OCI-LY1 (cell line): ENCODE measurements around the gene DOCK1.

Experiments
- H2AFZ ChIP-seq: fragments of 200-600 bp; sonication (generic), shearing (Covaris generic); 2 replicates; pipeline ENCODE4 v1.6.0; 2014; ENCODE audit warnings: antibody characterized with exemption, mild to moderate bottlenecking, low read length
- H3F3A ChIP-seq: fragments of 200-600 bp; sonication (generic), shearing (Covaris generic); 2 replicates; pipeline ENCODE4 v1.6.0; 2014; ENCODE audit warnings: mild to moderate bottlenecking, antibody characterized with exemption, low read length, moderate library complexity; ENCODE audit not compliant: insufficient read depth
- H3K27ac ChIP-seq: fragments of 200-600 bp; sonication (generic); 2 replicates; pipeline ENCODE4 v1.5.1; 2014; ENCODE audit warnings: low read length, mixed run types, mild to moderate bottlenecking, low read depth; ENCODE audit not compliant: poor library complexity, severe bottlenecking
- H3K27me3 ChIP-seq: fragments of 200-600 bp; sonication (generic); 2 replicates; pipeline ENCODE4 v1.6.0; 2014; ENCODE audit warnings: antibody characterized with exemption, mild to moderate bottlenecking, low read length, moderate library complexity; ENCODE audit not compliant: insufficient read depth
- H3K36me3 ChIP-seq: fragments of 200-600 bp; sonication (generic); 2 replicates; pipeline ENCODE4 v1.6.1; 2014; ENCODE audit warnings: mild to moderate bottlenecking, antibody characterized with exemption, low read length, moderate library complexity, mixed read lengths; ENCODE audit not compliant: insufficient read depth
- H3K4me1 ChIP-seq: fragments of 200-600 bp; sonication (generic); 2 replicates; pipeline ENCODE4 v1.5.1; 2014; ENCODE audit warnings: mild to moderate bottlenecking, low read length, moderate library complexity; ENCODE audit not compliant: insufficient read depth, severe bottlenecking
- H3K4me2 ChIP-seq: fragments of 200-600 bp; sonication (generic), shearing (Covaris generic); 2 replicates; pipeline ENCODE4 v1.6.1; 2014; ENCODE audit warnings: low read length
- H3K4me3 ChIP-seq: fragments of 200-600 bp; sonication (generic); 2 replicates; pipeline ENCODE4 v1.5.1; 2014; ENCODE audit warnings: low read length, low read depth, mild to moderate bottlenecking, mixed read lengths; ENCODE audit not compliant: poor library complexity, severe bottlenecking
- H3K79me2 ChIP-seq: fragments of 200-600 bp; shearing (Covaris generic); 2 replicates; pipeline ENCODE4 v1.6.1; 2016; ENCODE audit warnings: mixed run types, low read length, mixed read lengths; ENCODE audit not compliant: insufficient read depth
- H3K9ac ChIP-seq: fragments of 200-600 bp; sonication (generic), shearing (Covaris generic); 2 replicates; pipeline ENCODE4 v1.6.1; 2014; ENCODE audit warnings: mild to moderate bottlenecking, low read length, mixed read lengths
- H3K9me2 ChIP-seq: fragments of 200-600 bp; sonication (generic), shearing (Covaris generic); 2 replicates; pipeline ENCODE4 v1.6.1; 2014; ENCODE audit warnings: low read depth, mild to moderate bottlenecking, low read length, mixed read lengths
- H3K9me3 ChIP-seq: fragments of 200-600 bp; shearing (Covaris generic); 2 replicates; pipeline ENCODE4 v1.6.1; 2014; ENCODE audit warnings: low read length, mixed read lengths
- H4K20me1 ChIP-seq: fragments of 200-600 bp; sonication (generic), shearing (Covaris generic); 2 replicates; pipeline ENCODE4 v1.6.0; 2016; ENCODE audit warnings: mild to moderate bottlenecking, low read length; ENCODE audit not compliant: insufficient read depth
- CTCF ChIP-seq: fragments of 200-600 bp; sonication (generic), shearing (Covaris generic); IDR thresholded peaks from 2 replicates; pipeline ENCODE4 v1.5.1; 2017; ENCODE audit warnings: mild to moderate bottlenecking, antibody characterized with exemption, low read length, moderate library complexity, mixed read lengths
- EZH2 ChIP-seq: fragments of 200-600 bp; sonication (generic), shearing (Covaris generic); IDR thresholded peaks from 2 replicates; pipeline ENCODE4 v1.8.0; 2017; ENCODE audit warnings: borderline replicate concordance, mixed run types, mild to moderate bottlenecking, antibody characterized with exemption, low read length, moderate library complexity, mixed read lengths

Gene DOCK1

GRCh38 chr10:126964190-126964589 lies 59.0 kb downstream of the DOCK1 start:
- H3K4me3 ChIP-seq = no peak overlapping the region
- H3K27ac ChIP-seq = no peak overlapping the region
- no peak overlapping the region for H3K4me2 ChIP-seq
- no peaks in the 10 kb centered on the region for H3K27me3 ChIP-seq
- no peaks in the 10 kb centered on the region for H3K36me3 ChIP-seq
- H3K79me2 ChIP-seq = no peaks in the 10 kb centered on the region
- no peaks in the 10 kb centered on the region for H3K9me2 ChIP-seq
- H3K4me1 ChIP-seq = no peaks in the 10 kb centered on the region
- no peaks in the 10 kb centered on the region for H4K20me1 ChIP-seq
- TF ChIP-seq CTCF (no peak), EZH2 (no peak)
- no peaks in the 10 kb centered on the region for H3F3A ChIP-seq
- H2AFZ ChIP-seq = no peak overlapping the region
- no peak overlapping the region for H3K9ac ChIP-seq
- no peaks in the 10 kb centered on the region for H3K9me3 ChIP-seq

- Histone ChIP-seq H3K9me3 (no peaks in the 10 kb centered on the region), H3K4me2 (no peak overlapping the region), H2AFZ (no peak overlapping the region), H3K27me3 (no peaks in the 10 kb centered on the region), H4K20me1 (no peaks in the 10 kb centered on the region), H3K9ac (no peak overlapping the region), H3K4me3 (no peak overlapping the region), H3K79me2 (no peaks in the 10 kb centered on the region), H3K4me1 (no peaks in the 10 kb centered on the region), H3K9me2 (no peaks in the 10 kb centered on the region), H3K36me3 (no peaks in the 10 kb centered on the region), H3F3A (no peaks in the 10 kb centered on the region), H3K27ac (no peak overlapping the region)
- TF ChIP-seq EZH2 = no peak
- TF ChIP-seq CTCF = no peak
Measured at GRCh38 chr10:126966938-126967337, 61.7 kb downstream of the DOCK1 start.

GRCh38 chr10:126969310-126969709 lies 64.1 kb downstream of the DOCK1 start:
- no peak overlapping the region for H2AFZ ChIP-seq

More at GRCh38 chr10:126969310-126969709, 64.1 kb downstream of the DOCK1 start:
- H3K4me1 ChIP-seq = no peaks in the 10 kb centered on the region
- no peaks in the 10 kb centered on the region for H3K27me3 ChIP-seq
- no peak overlapping the region for H3K4me2 ChIP-seq
- H3K36me3 ChIP-seq = no peaks in the 10 kb centered on the region
- no peak overlapping the region for H3K27ac ChIP-seq
- no peaks in the 10 kb centered on the region for H3K9me3 ChIP-seq
- no peaks in the 10 kb centered on the region for H3F3A ChIP-seq
- TF ChIP-seq CTCF (peak; percentile 10; the same call in 1 of the 2 replicates), EZH2 (no peak)
- no peaks in the 10 kb centered on the region for H3K9me2 ChIP-seq
- H4K20me1 ChIP-seq = no peaks in the 10 kb centered on the region
- H3K9ac ChIP-seq = no peak overlapping the region
- H3K4me3 ChIP-seq = no peak overlapping the region
- no peaks in the 10 kb centered on the region for H3K79me2 ChIP-seq
